NOMO-1 (cell line): ENCODE results near the gene HCN3.

Experiments
- DNase-seq, 2 experiments: peaks; one replicate each; lab custom pipeline; 2025; ENCODE audit not compliant: unreplicated experiment in 2 of 2; lab: John Stamatoyannopoulos, UW

Gene HCN3

DNA sequence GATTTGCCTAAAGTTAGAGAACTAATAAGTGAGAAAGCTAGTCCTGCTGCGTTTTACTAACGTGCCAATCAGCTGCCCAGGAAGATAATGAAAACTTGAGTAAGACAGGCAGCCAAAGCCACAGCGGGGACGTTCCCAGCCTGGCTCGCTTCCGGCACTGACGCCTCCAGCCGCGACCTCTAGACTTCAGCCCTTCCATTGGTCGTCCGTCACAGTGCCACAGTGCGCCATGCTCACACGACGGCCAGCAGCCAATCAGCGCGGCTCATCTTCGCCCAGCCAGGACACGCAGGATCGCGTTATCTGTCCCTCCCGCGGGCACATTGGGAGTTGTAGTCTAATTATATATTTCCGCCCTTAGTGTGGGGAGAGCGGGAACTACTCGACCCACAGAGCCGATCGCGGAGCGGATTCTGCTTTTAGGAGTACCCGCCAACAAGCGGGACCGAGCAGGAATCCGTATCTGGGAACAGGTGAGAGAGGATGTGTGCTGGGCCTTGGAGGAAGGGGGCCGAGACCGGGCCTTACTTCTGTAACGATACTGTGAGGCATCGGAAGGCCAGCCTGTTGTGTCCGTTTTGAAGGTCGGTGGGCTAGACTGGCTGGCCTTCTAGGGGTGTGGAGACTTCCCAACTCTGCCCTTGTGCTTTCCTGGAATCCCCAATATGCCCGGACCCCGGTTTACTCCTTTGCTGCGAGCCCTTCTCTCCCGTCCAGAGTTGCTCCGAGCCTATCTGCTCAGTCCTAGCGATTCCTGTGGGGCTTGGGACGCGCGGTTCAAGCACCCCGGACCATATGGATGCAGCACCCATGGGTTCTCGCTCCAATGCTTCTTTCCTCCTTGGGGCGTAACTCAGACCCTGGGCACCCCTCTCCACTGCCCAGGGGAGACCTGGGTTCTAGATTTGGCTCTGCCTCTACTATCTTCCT lies 31.5 kb downstream of the HCN3 start, which contains the start of gene FDPS:
Gene FDPS, plus strand, starts transcription at position 374 of the 930 bp plus-strand sequence. CDS start 924 bp downstream, outside the sequence.
- peak; percentile 97 to 99 for DNase-seq

DNA sequence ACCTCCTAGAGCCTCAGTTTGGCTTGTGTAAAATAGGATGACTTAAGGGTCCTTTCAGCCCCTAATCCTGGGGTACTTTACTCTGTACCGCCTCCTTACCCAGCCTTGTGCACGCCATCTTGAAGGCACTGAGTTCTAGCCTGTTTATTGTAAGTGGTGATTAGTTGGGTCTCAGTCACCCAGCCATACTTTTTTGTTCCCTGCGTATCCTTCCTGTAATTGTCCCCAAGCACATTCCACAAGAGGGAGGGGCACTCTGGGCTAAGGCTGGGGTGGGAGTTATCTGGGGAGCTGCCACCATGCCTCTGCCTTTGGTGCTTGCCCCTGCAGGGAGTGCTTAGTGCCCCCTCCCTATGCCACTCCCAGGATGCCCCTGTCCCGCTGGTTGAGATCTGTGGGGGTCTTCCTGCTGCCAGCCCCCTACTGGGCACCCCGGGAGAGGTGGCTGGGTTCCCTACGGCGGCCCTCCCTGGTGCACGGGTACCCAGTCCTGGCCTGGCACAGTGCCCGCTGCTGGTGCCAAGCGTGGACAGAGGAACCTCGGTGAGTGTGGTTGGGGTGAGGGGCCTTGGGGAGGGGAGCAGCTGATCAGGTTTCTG lies 32.3 kb downstream of the HCN3 start:
- DNase-seq: no peak

DNA sequence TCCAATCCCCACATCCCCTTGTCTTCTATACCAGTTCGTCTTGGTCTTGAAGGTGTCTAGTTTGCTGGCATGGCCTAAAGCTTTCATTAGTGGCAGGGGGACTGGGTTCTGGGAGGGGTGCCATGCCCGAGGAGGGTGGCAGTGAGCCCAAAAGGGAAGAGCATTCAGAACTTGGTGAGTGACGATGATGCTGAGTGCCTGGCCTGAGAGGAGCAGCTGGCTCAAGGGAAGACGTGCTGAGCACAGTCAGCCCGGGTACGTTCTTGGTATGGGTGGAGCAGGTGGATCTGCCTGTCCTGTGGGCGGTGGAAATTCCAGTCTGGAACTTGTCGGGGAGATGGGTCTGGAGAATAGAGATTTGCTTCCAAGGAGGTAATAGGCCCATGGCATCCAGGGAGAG lies 36.0 kb downstream of the HCN3 start:
- no peak for DNase-seq

DNA sequence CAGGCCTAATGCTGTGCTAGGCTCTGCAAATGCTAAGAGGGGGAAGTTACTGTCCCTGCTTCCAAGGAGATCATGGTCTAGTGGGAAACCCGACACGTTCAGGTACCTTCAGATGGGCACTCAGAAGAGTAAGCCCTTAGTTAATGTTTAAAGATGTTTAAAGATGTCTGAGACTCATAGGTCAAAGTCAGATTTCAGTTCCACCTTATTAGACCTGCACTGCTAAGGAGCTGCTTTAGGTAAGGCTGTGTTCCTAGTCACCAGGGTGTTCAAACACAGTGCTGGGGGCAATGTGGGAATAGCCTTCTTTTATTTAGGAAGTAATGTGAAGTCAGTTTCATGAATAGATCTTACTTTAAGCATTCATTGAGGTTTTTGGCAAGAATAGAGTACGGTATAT lies 39.7 kb downstream of the HCN3 start:
- DNase-seq: no peak

DNA sequence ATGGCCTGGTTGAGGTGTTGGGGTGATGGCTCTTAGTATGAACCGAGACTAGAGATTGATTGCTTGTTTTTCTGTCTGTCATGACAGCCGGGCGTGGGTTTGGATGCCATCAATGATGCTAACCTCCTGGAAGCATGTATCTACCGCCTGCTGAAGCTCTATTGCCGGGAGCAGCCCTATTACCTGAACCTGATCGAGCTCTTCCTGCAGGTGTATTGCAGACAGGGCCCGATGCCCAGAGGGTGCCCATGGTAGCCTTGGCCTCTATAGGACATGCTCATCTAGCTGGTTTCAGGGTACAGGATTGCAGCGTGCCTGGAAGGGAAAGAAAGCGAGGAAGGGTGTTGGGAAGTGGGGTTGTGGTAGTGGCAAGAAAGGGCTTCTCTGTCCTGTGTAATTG lies 40.8 kb downstream of the HCN3 start:
- no peak for DNase-seq

DNA sequence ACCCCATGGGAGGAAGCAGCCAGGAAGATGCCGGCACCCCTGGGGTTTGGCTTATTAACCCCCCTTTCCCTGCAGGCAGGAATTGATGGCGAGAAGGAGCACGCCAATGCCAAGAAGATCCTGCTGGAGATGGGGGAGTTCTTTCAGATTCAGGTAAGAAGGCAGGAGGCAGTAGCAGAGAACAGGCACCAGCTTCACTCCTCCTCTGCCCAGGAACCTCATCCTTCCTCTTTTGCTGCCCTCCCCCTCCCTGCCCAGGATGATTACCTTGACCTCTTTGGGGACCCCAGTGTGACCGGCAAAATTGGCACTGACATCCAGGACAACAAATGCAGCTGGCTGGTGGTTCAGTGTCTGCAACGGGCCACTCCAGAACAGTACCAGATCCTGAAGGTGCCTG lies 42.3 kb downstream of the HCN3 start:
- DNase-seq: no peak

DNA sequence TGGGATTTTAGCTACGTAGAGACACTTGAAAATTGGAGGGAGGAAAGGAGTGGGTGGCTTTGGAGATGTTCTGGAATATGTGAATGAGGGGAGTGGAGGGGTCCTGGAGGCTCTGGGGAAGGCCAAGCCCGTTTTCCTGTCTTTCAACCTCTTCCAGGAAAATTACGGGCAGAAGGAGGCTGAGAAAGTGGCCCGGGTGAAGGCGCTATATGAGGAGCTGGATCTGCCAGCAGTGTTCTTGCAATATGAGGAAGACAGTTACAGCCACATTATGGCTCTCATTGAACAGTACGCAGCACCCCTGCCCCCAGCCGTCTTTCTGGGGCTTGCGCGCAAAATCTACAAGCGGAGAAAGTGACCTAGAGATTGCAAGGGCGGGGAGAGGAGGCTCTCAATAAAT lies 43.0 kb downstream of the HCN3 start:
- DNase-seq: no peak

DNA sequence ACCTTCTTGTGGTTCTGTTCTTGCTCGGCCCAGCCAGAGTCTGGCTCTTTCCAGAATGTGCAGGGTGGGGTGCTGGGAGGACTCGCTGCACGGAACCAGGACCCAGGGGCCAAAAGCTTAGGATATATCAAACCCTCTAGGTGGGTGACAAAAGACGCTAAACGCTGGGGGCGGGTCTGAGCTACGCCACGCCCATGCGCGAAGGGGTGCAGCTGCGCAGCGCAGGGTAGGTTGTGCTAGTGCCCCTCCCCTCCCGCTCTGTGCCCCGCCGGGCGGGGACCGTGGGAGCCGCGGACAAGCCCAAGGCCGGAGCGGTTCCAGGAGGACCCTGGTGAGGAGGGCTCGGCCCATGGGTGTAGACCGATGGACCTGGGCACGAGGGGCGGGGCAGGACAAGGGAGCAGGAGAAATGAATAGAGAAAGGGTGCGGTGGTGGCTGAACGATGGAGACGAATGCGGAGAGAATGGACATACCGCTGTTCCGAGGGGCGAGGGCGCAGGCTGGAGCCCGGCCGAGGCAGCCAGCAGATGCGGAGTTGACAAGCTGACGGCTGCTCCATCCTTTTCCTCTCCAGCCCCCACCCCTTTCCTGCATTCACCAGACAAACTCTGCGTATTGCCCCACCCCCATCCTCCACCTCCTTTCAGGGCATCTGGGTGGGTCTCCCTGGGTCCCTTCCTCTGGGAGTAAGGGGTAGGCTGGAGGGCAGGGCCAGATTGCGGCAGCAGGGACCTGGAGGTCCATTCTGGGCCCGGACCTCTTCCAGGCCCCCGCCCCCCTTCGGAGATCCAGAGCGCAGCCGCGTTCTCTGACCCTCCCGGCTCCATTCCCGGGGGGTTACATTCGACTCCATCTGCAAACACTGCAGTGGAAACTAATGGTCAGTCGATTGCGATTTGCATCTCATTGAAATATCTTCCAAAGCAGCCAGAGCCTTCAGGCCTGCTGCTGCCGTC lies 43.7 kb downstream of the HCN3 start, which contains the start of gene RUSC1:
Gene RUSC1, plus strand, starts transcription at position 234 of the 957 bp plus-strand sequence. CDS start 880 bp downstream, outside the sequence.
- DNase-seq: no peak

DNA sequence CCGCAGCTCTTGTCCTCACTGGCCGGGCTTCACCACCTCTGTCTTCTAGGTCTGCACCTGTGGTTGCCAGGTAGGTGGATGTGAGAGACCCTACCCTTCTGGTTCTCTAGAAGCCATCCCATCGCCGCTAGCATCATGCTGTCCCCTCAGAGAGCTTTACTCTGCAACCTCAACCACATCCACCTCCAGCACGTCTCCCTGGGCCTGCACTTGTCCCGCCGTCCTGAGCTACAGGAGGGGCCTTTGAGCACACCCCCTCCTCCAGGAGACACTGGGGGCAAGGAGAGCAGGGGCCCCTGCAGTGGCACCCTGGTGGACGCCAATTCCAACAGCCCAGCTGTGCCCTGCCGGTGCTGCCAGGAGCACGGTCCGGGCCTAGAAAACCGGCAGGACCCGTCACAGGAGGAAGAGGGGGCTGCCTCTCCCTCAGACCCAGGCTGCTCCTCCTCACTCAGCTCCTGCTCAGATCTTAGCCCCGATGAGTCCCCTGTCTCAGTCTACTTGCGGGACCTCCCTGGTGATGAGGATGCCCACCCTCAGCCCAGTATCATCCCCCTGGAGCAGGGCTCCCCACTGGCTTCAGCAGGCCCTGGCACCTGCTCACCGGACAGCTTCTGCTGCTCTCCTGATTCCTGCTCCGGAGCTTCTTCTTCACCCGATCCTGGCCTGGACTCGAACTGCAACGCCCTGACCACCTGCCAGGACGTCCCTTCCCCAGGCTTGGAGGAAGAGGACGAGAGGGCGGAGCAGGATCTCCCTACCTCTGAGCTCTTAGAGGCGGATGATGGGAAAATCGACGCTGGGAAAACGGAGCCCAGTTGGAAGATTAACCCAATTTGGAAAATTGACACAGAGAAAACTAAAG lies 44.6 kb downstream of the HCN3 start:
- no peak for DNase-seq

DNA sequence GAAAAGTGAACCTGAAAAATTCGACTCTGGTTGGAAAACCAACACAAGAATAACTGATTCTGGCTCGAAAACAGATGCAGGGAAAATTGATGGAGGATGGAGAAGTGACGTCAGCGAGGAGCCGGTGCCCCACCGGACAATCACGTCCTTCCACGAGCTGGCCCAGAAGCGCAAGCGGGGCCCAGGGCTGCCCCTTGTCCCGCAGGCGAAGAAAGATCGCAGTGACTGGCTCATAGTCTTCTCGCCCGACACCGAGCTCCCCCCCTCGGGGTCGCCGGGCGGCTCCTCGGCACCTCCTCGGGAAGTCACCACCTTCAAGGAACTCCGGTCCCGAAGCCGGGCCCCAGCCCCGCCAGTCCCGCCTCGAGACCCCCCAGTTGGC lies 45.3 kb downstream of the HCN3 start:
- no peak for DNase-seq

DNA sequence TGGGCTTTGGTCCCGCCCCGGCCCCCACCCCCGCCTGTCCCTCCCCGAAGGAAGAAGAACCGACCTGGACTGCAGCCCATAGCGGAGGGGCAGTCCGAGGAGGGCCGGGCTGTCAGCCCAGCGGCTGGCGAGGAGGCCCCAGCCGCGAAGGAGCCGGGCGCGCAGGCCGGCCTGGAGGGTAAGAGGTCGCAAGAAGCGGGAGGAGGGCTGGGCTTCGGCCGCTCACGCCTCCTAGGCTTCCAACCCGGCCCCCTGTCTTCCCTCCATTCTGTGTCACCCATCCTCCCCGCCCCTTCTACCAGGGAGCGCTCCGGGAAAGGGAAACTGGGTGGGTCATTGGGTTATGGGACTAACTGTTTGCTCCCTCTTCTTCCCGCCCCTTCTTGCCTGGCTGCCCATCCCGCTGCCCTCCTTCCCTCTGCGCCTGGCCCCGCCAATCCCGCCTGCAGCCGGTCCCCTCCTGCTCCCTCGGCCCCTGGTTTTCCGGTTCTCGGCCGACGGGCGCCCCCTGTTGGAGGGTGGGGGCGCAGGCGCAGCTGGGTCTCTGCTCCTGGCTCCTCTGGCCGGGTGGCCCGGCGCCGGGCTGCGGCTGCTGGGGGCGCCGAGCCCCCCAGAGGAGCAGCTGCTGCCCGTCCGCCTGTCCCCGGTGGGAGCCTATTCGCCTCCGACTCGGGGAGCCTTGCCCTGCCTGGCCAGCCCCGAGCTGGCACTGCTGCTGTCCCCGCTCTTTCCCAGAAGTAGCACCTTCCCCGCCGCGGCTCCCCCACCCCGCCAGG lies 45.9 kb downstream of the HCN3 start:
- DNase-seq: peak; percentile 81 to 85

DNA sequence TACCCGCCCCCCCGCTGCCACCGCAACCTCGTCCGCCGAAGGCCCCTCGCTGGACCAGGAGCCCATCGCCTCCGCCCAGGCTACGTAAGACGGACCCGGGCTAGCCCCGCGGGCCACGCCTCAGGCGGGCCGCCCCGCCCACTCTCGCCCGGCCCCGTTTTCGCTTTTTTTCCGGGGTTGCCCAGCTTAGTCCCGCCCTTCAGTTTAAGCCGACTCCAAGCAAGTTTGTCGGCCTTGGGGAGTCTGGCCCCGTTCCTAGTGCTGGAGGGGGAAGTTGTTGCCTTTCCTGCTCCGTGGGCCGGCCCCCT lies 46.4 kb downstream of the HCN3 start:
- peak; percentile 79 to 86 for DNase-seq

DNA sequence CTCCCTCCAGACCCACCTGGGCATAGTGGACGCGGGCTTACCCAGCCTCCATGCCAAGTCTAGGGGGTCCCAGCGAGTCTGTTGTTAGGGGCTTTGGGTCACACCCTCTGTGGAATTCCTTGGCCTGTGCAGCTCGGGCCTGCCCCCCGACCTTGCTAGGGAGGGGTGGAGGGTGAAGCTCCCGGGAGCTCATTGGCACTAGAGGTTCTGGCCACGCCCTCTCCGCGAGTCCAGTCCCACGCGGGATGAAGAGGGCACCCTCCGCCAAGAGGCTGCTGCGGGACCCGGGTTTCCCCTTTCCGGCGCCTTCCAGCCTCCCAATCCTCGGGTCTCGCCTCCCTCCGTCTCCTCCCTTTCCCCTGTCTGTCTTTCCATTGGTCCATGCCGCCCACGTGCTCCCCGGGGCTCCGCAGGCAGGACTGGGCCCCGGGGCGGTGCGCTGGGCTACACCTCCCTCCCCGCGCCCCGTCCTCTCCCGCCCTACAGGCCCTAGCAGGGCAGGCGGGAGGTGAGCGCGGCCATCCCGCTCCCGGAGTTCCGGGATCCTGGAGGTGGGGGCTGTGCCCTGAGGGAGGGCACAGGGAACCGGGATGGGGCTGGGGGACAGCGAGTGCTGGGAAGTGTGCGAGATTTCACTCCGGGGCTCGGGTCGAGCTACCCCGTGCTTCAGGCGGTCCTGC lies 46.9 kb downstream of the HCN3 start:
- peak; percentile 95 to 96 for DNase-seq

DNA sequence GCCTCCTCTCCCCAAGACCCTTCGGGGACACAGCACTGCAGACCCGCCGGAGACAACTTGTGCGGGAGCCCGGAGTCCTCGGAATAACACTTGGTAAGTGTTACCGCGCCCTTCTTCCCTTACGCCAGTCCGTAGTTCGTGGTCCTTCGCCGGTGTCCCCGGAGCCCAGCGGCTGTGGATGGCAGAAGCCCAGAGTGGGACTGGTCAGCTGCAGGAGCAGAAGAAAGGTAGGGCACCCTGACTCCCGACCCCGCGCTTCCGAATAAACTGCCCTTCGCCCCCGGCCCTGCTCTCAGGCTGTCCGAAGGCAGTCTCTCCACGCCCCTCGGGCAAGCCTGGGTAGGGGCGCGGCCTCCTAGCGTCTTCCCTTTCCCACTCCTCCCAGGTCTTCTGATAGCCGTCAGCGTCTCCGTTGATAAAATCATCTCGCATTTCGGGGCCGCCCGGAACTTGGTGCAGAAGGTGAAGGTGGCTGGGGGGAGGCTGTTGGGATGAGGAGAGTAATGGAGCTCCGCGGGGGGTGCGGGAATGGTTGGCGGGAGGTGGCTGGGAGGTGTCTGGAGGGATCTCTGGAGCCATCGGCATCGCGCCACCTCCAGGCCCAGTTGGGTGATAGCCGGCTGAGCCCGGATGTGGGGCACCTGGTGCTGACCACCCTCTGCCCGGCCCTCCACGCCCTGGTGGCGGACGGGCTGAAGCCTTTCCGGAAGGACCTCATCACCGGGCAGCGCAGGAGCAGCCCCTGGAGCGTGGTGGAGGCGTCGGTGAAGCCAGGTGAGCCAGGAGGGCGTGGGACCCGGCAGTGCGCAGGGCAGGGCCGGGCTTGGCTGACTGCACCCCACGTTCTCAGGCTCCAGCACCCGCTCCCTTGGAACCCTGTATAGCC lies 47.7 kb downstream of the HCN3 start:
- peak in 1 of 2 experiments; percentile 19 for DNase-seq

DNA sequence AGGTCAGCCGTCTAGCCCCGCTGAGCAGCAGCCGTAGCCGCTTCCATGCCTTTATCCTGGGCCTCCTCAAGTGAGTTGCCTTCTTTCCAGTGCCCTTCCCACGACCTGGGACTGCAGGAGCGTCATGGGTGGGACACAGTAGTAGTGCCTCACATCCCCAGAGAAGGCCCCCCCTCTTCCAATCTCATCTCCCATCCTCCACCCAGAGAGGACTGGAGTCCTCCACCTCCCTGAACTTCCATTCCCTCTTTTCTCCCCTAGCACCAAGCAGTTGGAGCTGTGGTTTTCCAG lies 48.3 kb downstream of the HCN3 start:
- DNase-seq: no peak

DNA sequence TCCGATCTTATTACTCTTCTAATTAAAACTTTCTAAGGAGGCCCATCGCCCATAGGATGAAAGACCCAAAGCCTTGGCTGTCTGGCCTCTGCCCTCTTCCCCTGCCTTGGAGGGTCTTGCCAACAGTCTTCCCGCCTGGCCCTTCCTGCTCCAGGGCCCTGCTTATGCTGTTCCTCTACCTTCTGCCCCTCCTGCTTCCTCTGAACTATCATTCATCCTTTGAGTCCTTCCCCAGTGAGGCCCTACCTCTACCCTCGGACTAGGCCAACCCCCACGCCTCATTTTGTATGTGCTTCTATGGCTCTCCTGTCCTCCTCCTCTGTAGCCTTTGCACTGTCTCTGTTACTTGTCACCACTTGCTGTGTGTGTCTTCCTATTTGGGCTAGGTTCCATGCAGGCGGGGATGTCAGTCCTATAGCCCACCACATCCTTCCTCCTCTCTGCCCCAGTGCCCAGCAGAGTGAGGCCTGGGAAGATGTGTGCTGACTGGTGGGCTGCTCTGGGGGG lies 48.8 kb downstream of the HCN3 start:
- no peak for DNase-seq

DNA sequence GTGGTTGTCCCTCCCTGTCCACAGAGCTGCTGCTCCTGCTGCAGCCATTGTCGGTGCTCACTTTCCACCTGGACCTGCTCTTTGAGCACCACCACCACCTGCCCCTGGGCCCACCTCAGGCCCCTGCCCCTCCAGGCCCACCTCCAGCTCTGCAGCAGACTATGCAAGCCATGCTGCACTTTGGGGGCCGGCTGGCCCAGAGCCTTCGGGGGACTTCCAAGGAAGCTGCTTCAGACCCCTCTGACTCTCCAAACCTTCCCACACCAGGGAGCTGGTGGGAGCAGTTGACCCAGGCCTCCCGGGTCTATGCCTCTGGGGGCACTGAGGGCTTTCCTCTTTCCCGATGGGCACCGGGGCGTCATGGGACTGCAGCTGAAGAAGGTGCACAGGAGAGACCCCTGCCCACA lies 49.4 kb downstream of the HCN3 start:
- no peak for DNase-seq

DNA sequence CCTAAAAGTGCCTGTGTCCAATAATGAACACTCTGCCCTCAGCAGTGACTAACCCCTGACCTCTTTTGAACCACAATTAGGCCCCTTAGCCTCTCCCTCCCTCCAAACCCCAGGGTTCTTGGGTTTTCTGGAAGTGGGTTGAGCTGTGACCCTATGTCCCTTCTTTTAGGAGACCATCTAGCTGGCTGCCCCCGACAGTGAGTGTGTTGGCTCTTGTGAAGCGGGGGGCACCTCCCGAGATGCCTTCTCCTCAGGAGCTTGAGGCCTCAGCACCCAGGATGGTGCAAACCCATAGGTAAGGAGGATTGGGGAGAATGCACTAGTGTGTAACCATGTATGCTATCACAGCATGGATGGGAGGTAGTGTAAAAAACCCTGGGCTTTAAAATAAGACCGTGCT lies 50.7 kb downstream of the HCN3 start:
- no peak for DNase-seq
